H1 (cell line): ENCODE results near the gene SYNRG. TPM values are rescaled to one million over a fixed set of nuclear protein-coding genes. Genes with fewer than 3 reads are reported as not detected.

ENCODE experiments used
- CBX5 ChIP-seq: fragments of 300-800, 300-1000 bp; sonication (generic); IDR thresholded peaks from 2 replicates; pipeline ENCODE4 v1.7.1; 2016; ENCODE audit warnings: antibody characterized with exemption, low read length, low read depth
- FOSL1 ChIP-seq: IDR thresholded peaks from 2 replicates; pipeline ENCODE4 v1.6.1; 2011; ENCODE audit warnings: mild to moderate bottlenecking, low read depth, low read length, moderate library complexity; ENCODE audit not compliant: insufficient read depth
- RAD21 ChIP-seq, 2 experiments: IDR thresholded peaks in 1 of 2; conservative IDR thresholded peaks in 1 of 2; 2 replicates each; pipeline ENCODE4 v1.6.1; 2011; ENCODE audit warnings: low read depth in 2 of 2, low read length in 2 of 2, improper control_type of control experiment in 1 of 2, inconsistent platforms in 1 of 2, mild to moderate bottlenecking in 1 of 2, moderate library complexity in 1 of 2
- RBBP5 ChIP-seq: IDR thresholded peaks from 2 replicates; pipeline ENCODE4 v1.7.1; 2012; ENCODE audit warnings: low read depth, mild to moderate bottlenecking, inconsistent platforms, low read length, moderate library complexity, borderline replicate concordance
- SP4 ChIP-seq: IDR thresholded peaks from 2 replicates; pipeline ENCODE4 v1.6.1; 2012; ENCODE audit warnings: low read length, inconsistent platforms
- SUZ12 ChIP-seq: fragments of 200-600 bp; sonication (generic); IDR thresholded peaks from 2 replicates; pipeline ENCODE4 v1.6.1; 2012; ENCODE audit warnings: mild to moderate bottlenecking, inconsistent platforms, low read length, moderate library complexity, mixed read lengths
- ZNF274 ChIP-seq: IDR thresholded peaks from 2 replicates; pipeline ENCODE4 v1.7.0; 2012; ENCODE audit warnings: low read length, borderline replicate concordance; ENCODE audit errors: extremely low read depth
- polyA plus RNA-seq, 7 experiments: library from polyadenylated mRNA; depleted of rRNA in 3 of 7; stranded (reverse) in 5 of 7; unstranded in 2 of 7; fragments of >200 nt in 5 of 7; fragments of 200-250 nt in 2 of 7; gene quantifications; 1 replicate in 5 of 7; 2 replicates in 1 of 7; 4 replicates in 1 of 7; pipeline versions ENCODE4 v1.2.1 to v1.2.3, GENCODE V29; 2011 to 2013; ENCODE audit warnings: missing spikeins in 2 of 7, mixed read lengths in 2 of 7
- total RNA-seq: library from RNA; stranded (reverse); fragmentation: NEBNext Ultra II Directional; extraction: Animal tissue kit (Norgen Biotek cat#: 25700); gene quantifications from 2 replicates; pipeline ENCODE4 v1.2.1, GENCODE V29; 2021

SYNRG gene
- total and polyA plus RNA-seq, 2 of the 8 experiments (the other 6 are each of a cell fraction or from before 2014, with no cell fraction given) = 7.7 to 31.7 TPM

- no peak for TF ChIP-seq ZNF274
- no peak for TF ChIP-seq RAD21 (IDR thresholded peaks at IDR 0.05 in 1 of 2, conservative IDR thresholded peaks at IDR 0.05 in 1 of 2; ENCODE audit: low read depth in 2 of 2, low read length in 2 of 2)
- TF ChIP-seq RBBP5 = no peak
- no peak for TF ChIP-seq CBX5
- no peak for TF ChIP-seq SP4
- no peak for TF ChIP-seq SUZ12
- no peak for TF ChIP-seq FOSL1
These were observed 5.6 kb upstream of the SYNRG start (continued) for GRCh38 chr17:37614823-37615222.
